HepG2 (cell line): Measurements from ENCODE around the gene BAIAP3. TPM values are rescaled to one million over a fixed set of nuclear protein-coding genes. Genes with fewer than 3 reads are reported as not detected.

Experiments
- AGO2 ChIP-seq: fragments of 200-400 bp; formaldehyde crosslinking; optimal IDR thresholded peaks from 2 replicates; pipeline ENCODE3; 2017; ENCODE audit warnings: mild to moderate bottlenecking, low read depth, low read length, moderate library complexity
- ATAD3A ChIP-seq: sonication (generic); formaldehyde crosslinking; IDR thresholded peaks from 2 replicates; pipeline ENCODE4 v1.4.0; 2020; ENCODE audit warnings: missing genetic modification reagents
- GABPA ChIP-seq, 2 experiments: IDR thresholded peaks; 2 replicates each; pipeline ENCODE4 v1.6.1; 2011 to 2016; ENCODE audit warnings: low read depth in 2 of 2, low read length in 1 of 2, missing biosample characterization in 1 of 2, missing genetic modification characterization in 1 of 2
- GPN1 ChIP-seq: sonication (generic); formaldehyde crosslinking; IDR thresholded peaks from 2 replicates; pipeline ENCODE4 v1.5.1; 2020; ENCODE audit warnings: missing genetic modification reagents, borderline replicate concordance
- HES4 ChIP-seq: sonication (generic); formaldehyde crosslinking; IDR thresholded peaks from 2 replicates; pipeline ENCODE4 v1.9.0; 2021; ENCODE audit warnings: mild to moderate bottlenecking, missing genetic modification reagents, borderline replicate concordance
- IKZF1 ChIP-seq: fragments of 450-650 bp; IDR thresholded peaks from 2 replicates; pipeline ENCODE4 v1.7.1; 2016
- JUND ChIP-seq: sonication (generic); formaldehyde crosslinking; IDR thresholded peaks from 2 replicates; pipeline ENCODE4 v1.8.0; 2022; ENCODE audit warnings: mild to moderate bottlenecking, missing genetic modification reagents
- KDM2A ChIP-seq: sonication (generic); formaldehyde crosslinking; IDR thresholded peaks from 2 replicates; pipeline ENCODE4 v1.4.0; 2020; ENCODE audit warnings: low read depth, missing genetic modification reagents, borderline replicate concordance
- MAFF ChIP-seq: IDR thresholded peaks from 2 replicates; pipeline ENCODE4 v1.6.1; 2011; ENCODE audit warnings: low read depth, low read length, improper control_type of control experiment
- PCBP2 ChIP-seq: fragments of 200-400 bp; formaldehyde crosslinking; optimal IDR thresholded peaks from 2 replicates; pipeline ENCODE3; 2018; ENCODE audit warnings: low read length, low read depth; ENCODE audit not compliant: poor library complexity, severe bottlenecking
- POLR2AphosphoS5 ChIP-seq: IDR thresholded peaks from 2 replicates; pipeline ENCODE4 v1.6.1; 2012; ENCODE audit warnings: low read depth, low read length
- RBFOX2 ChIP-seq: fragments of 200-400 bp; formaldehyde crosslinking; IDR thresholded peaks from 2 replicates; pipeline ENCODE4 v1.6.1; 2017; ENCODE audit warnings: low read depth, mild to moderate bottlenecking, low read length
- SNAPC2 ChIP-seq: sonication (generic); formaldehyde crosslinking; IDR thresholded peaks from 2 replicates; pipeline ENCODE4 v1.8.1; 2022; ENCODE audit warnings: mild to moderate bottlenecking, missing genetic modification reagents
- TAF15 ChIP-seq: fragments of 200-400 bp; formaldehyde crosslinking; IDR thresholded peaks from one replicate; pipeline ENCODE4 v1.6.1; 2018; ENCODE audit warnings: mild to moderate bottlenecking, low read depth, low read length; ENCODE audit not compliant: poor library complexity, severe bottlenecking
- TCF12 ChIP-seq, 2 experiments: fragments of 450-650 bp in 1 of 2; sonication (generic) in 1 of 2; formaldehyde crosslinking in 1 of 2; IDR thresholded peaks; 2 replicates each; pipeline versions ENCODE4 v1.6.1 to v1.8.0; 2017 to 2022; ENCODE audit warnings: antibody characterized with exemption in 1 of 2, mild to moderate bottlenecking in 1 of 2, missing genetic modification reagents in 1 of 2, moderate library complexity in 1 of 2
- USF2 ChIP-seq, 2 experiments: sonication (generic) in 1 of 2; formaldehyde crosslinking in 1 of 2; IDR thresholded peaks; 2 replicates each; pipeline versions ENCODE4 v1.5.1 to v1.6.1; 2011 to 2020; ENCODE audit warnings: borderline replicate concordance in 1 of 2, low read depth in 1 of 2, low read length in 1 of 2, mild to moderate bottlenecking in 1 of 2, missing genetic modification reagents in 1 of 2, moderate library complexity in 1 of 2
- ZBTB8A ChIP-seq: sonication (generic); formaldehyde crosslinking; IDR thresholded peaks from 2 replicates; pipeline ENCODE4 v1.4.0; 2020; ENCODE audit warnings: mild to moderate bottlenecking, low read depth, missing genetic modification reagents, borderline replicate concordance
- ZC3H13 ChIP-seq: sonication (generic); formaldehyde crosslinking; IDR thresholded peaks from 2 replicates; pipeline ENCODE4 v1.8.1; 2023; ENCODE audit warnings: mild to moderate bottlenecking, missing genetic modification reagents, moderate library complexity
- ZKSCAN1 ChIP-seq: fragments of 150-350 bp; IDR thresholded peaks from 2 replicates; pipeline ENCODE4 v1.6.1; 2014; ENCODE audit warnings: low read length
- ZNF24 ChIP-seq: fragments of 450-650 bp; IDR thresholded peaks from 2 replicates; pipeline ENCODE4 v1.6.1; 2017; ENCODE audit warnings: antibody characterized with exemption, mild to moderate bottlenecking
- ZNF281 ChIP-seq: sonication (generic); formaldehyde crosslinking; IDR thresholded peaks from 2 replicates; pipeline ENCODE4 v1.4.0; 2020; ENCODE audit warnings: missing genetic modification reagents, borderline replicate concordance
- ZNF557 ChIP-seq: sonication (generic); formaldehyde crosslinking; IDR thresholded peaks from 2 replicates; pipeline ENCODE4 v1.4.0; 2020; ENCODE audit warnings: missing genetic modification reagents
- ZNF558 ChIP-seq: sonication (generic); formaldehyde crosslinking; IDR thresholded peaks from 2 replicates; pipeline ENCODE4 v1.9.0; 2022; ENCODE audit warnings: mild to moderate bottlenecking, missing genetic modification reagents, borderline replicate concordance
- ZNF816 ChIP-seq: sonication (generic); formaldehyde crosslinking; IDR thresholded peaks from 2 replicates; pipeline ENCODE4 v1.8.0; 2022; ENCODE audit warnings: missing genetic modification reagents, mild to moderate bottlenecking, borderline replicate concordance
- polyA plus RNA-seq, 8 experiments: library from polyadenylated mRNA; depleted of rRNA in 3 of 8; stranded (reverse) in 7 of 8; unstranded in 1 of 8; fragments of >200 nt; fragmentation: Illumina TruSeq in 4 of 8; extraction: Trizol in 4 of 8; gene quantifications; 2 replicates each; pipeline versions ENCODE4 v1.2.1 to v1.2.3, GENCODE V29; 2011 to 2016; ENCODE audit warnings: low read depth in 4 of 8, missing spikeins in 1 of 8, mixed read lengths in 1 of 8; ENCODE audit not compliant: insufficient read depth in 1 of 8
- total RNA-seq, 5 experiments: library from RNA; depleted of rRNA; stranded (reverse); fragments of >200 nt; fragmentation: Illumina TruSeq; extraction: Trizol; gene quantifications; 2 replicates each; pipeline ENCODE4 v1.2.3, GENCODE V29; 2016; ENCODE audit warnings: low read depth in 1 of 5

Gene BAIAP3
- total and polyA plus RNA-seq, 2 of the 13 experiments (the other 11 are each of a cell fraction or from before 2014, with no cell fraction given), result 3.2 to 5.7 TPM

GRCh38 chr16:1308036-1308976, 25.1 kb upstream of the BAIAP3 start (continued):
- TF ChIP-seq KDM2A (CRISPR knock-in tag), result no peak
- TF ChIP-seq ATAD3A (CRISPR knock-in tag), result no peak
- no peak for TF ChIP-seq JUND (CRISPR knock-in tag)
- peak; percentile 75 for TF ChIP-seq RBFOX2
- TF ChIP-seq IKZF1, result no peak
- no peak for TF ChIP-seq ZNF557 (CRISPR knock-in tag)
- no peak for TF ChIP-seq GPN1 (CRISPR knock-in tag)
- no peak for TF ChIP-seq SNAPC2
- TF ChIP-seq POLR2AphosphoS5, result peak; percentile 24; the same call in 1 of the 2 replicates
- no peak for TF ChIP-seq ZNF558 (CRISPR knock-in tag)
- no peak for TF ChIP-seq ZC3H13 (CRISPR knock-in tag)
- no peak for TF ChIP-seq USF2 (IDR thresholded peaks at IDR 0.05; ENCODE audit: low read depth, low read length)
- TF ChIP-seq USF2 (CRISPR knock-in tag; IDR thresholded peaks at IDR 0.05; ENCODE audit: borderline replicate concordance), result 0 out of 2 replicates have a peak, but pooled peaks have one; percentile 5
- TF ChIP-seq GABPA (IDR thresholded peaks at IDR 0.05; ENCODE audit: low read depth, low read length), result no peak
- TF ChIP-seq GABPA (CRISPR knock-in tag; IDR thresholded peaks at IDR 0.05; ENCODE audit: low read depth), result no peak
- no peak for TF ChIP-seq HES4
- no peak for TF ChIP-seq MAFF
- TF ChIP-seq ZKSCAN1, result 0 out of 2 replicates have a peak, but pooled peaks have one; percentile 9
- TF ChIP-seq TAF15, result peak; percentile 22
- peak; percentile 99 for TF ChIP-seq ZNF24
- no peak for TF ChIP-seq TCF12 (IDR thresholded peaks at IDR 0.05)
- TF ChIP-seq TCF12 (CRISPR knock-in tag; IDR thresholded peaks at IDR 0.05), result no peak
- peak; percentile 90 for TF ChIP-seq PCBP2
- 0 out of 2 replicates have a peak, but pooled peaks have one; percentile 11 for TF ChIP-seq ZNF816
- TF ChIP-seq ZBTB8A (CRISPR knock-in tag), result no peak
- TF ChIP-seq ZNF281, result peak; percentile 84
- peak; percentile 7 for TF ChIP-seq AGO2
